ENCODE results near the gene TIGD7. TPM values are rescaled to one million over a fixed set of nuclear protein-coding genes. Genes with fewer than 3 reads are reported as not detected.

TIGD7 gene
- total RNA-seq, 1 donor from 2014 or later: 2.2 TPM

DNA sequence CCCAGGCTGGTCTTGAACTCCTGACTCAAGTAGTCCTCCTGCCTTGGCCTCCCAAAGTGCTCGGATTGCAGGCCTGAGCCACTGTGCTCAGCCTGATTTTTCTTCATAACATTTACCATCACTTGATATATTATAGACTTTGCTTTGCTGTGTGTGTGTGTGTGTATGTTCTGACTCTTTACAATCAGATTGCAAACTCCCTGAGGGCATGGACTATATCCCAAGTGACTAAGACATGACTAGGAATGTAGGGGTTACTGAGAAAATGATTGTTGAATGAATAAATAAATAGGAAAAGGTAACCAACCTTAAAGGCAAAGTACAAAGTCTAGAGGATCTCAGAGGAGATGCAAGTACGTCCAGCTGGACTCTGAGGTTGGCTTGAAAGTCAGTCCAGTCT, 40.8 kb upstream of the TIGD7 start:
- Histone ChIP-seq H3K4me3 (no peak overlapping the region), H3K27me3 (no peaks in the 10 kb centered on the region), H3K4me1 (no peaks in the 10 kb centered on the region), H3K9me3 (no peaks in the 10 kb centered on the region), H3K27ac (no peak overlapping the region), H3K36me3 (no peaks in the 10 kb centered on the region)
- no peak for DNase-seq (ENCODE audit: extremely low spot score in 2 of 2)
- TF ChIP-seq POLR2AphosphoS5 (IDR thresholded peaks at IDR 0.05; ENCODE audit: insufficient read depth in 1 of 2, low read depth in 1 of 2) (no peak), POLR2A (IDR thresholded peaks at IDR 0.05) (no peak), CTCF (IDR thresholded peaks at IDR 0.05) (no peak)
- intact Hi-C loops (cut with DNase I): no loop called here

- peaks cover 6% of the 10 kb centered on the region for H3K9me3 ChIP-seq
Observed at GRCh38 chr16:3328643-3329042, 23.4 kb upstream of the TIGD7 start.

DNA sequence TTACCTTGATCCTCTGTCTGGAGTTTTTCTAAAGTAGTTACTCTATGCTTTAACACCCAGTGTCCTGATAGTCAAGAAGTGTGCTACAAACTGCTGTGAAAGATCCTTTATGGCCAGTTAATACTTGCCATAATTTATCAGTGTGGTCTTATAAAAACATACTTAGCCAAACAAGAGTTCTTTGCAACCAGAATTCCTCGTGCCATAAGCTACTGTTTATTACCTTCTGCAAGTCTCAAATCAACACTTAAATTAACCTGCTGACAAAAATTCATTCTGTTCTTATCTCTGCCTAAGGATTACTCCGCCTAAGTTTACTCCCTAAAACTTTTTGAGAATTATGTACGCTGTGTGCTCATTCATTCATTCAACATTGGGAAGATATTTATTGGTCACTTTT, 22.9 kb upstream of the TIGD7 start:
- Histone ChIP-seq H3K36me3 (no peaks in the 10 kb centered on the region), H3K4me3 (no peak overlapping the region), H3K9me3 (peaks cover 11% of the 10 kb centered on the region), H3K27me3 (no peaks in the 10 kb centered on the region), H3K27ac (no peak overlapping the region), H3K4me1 (no peaks in the 10 kb centered on the region)
- no peak for DNase-seq (ENCODE audit: extremely low spot score in 2 of 2)
- intact Hi-C loops (cut with DNase I): no loop called here
- TF ChIP-seq POLR2A (IDR thresholded peaks at IDR 0.05) (no peak), CTCF (IDR thresholded peaks at IDR 0.05) (no peak), POLR2AphosphoS5 (IDR thresholded peaks at IDR 0.05; ENCODE audit: insufficient read depth in 1 of 2, low read depth in 1 of 2) (no peak)

More at GRCh38 chr16:3328643-3329042, 23.4 kb upstream of the TIGD7 start:
- Histone ChIP-seq H3K4me3 (no peak overlapping the region), H3K4me1 (no peaks in the 10 kb centered on the region), H3K36me3 (no peaks in the 10 kb centered on the region), H3K27me3 (no peaks in the 10 kb centered on the region), H3K27ac (no peak overlapping the region)
- no peak for DNase-seq (ENCODE audit: extremely low spot score in 2 of 2)
- intact Hi-C loops (cut with DNase I): no loop called here
- TF ChIP-seq POLR2A (IDR thresholded peaks at IDR 0.05) (no peak), POLR2AphosphoS5 (IDR thresholded peaks at IDR 0.05; ENCODE audit: insufficient read depth in 1 of 2, low read depth in 1 of 2) (no peak), CTCF (IDR thresholded peaks at IDR 0.05) (no peak)

- intact Hi-C loops (cut with DNase I): no loop called here
- no peaks in the 10 kb centered on the region for H3K4me1 ChIP-seq
- H3K27ac ChIP-seq: no peak overlapping the region
- no peaks in the 10 kb centered on the region for H3K36me3 ChIP-seq
- peaks cover 11% of the 10 kb centered on the region for H3K9me3 ChIP-seq
- no peak for DNase-seq (ENCODE audit: extremely low spot score in 2 of 2)
- no peaks in the 10 kb centered on the region for H3K27me3 ChIP-seq
- no peak overlapping the region for H3K4me3 ChIP-seq
- TF ChIP-seq POLR2AphosphoS5 (IDR thresholded peaks at IDR 0.05; ENCODE audit: insufficient read depth in 1 of 2, low read depth in 1 of 2) (no peak), CTCF (IDR thresholded peaks at IDR 0.05) (no peak), POLR2A (IDR thresholded peaks at IDR 0.05) (no peak)
Observed at GRCh38 chr16:3327514-3327913, 22.3 kb upstream of the TIGD7 start.

- Histone ChIP-seq H3K36me3 (peaks cover 1 to 37% of the 10 kb centered on the region in 2 donors), H3K4me3 (no peak overlapping the region), H3K9me3 (peaks cover 60% of the 10 kb centered on the region), H3K27me3 (no peaks in the 10 kb centered on the region), H3K4me1 (no peaks in the 10 kb centered on the region), H3K27ac (no peak overlapping the region)
- no peak for DNase-seq (ENCODE audit: extremely low spot score in 2 of 2)
- intact Hi-C loops (cut with DNase I): no loop called here
- no peak for TF ChIP-seq POLR2A (IDR thresholded peaks at IDR 0.05)
- no peak for TF ChIP-seq POLR2AphosphoS5 (IDR thresholded peaks at IDR 0.05; ENCODE audit: insufficient read depth in 1 of 2, low read depth in 1 of 2)
- no peak for TF ChIP-seq CTCF (IDR thresholded peaks at IDR 0.05)
Observed at GRCh38 chr16:3321816-3322215, 16.6 kb upstream of the TIGD7 start.
